Measurements from ENCODE around the gene SPHK1.

The SPHK1 gene

DNA sequence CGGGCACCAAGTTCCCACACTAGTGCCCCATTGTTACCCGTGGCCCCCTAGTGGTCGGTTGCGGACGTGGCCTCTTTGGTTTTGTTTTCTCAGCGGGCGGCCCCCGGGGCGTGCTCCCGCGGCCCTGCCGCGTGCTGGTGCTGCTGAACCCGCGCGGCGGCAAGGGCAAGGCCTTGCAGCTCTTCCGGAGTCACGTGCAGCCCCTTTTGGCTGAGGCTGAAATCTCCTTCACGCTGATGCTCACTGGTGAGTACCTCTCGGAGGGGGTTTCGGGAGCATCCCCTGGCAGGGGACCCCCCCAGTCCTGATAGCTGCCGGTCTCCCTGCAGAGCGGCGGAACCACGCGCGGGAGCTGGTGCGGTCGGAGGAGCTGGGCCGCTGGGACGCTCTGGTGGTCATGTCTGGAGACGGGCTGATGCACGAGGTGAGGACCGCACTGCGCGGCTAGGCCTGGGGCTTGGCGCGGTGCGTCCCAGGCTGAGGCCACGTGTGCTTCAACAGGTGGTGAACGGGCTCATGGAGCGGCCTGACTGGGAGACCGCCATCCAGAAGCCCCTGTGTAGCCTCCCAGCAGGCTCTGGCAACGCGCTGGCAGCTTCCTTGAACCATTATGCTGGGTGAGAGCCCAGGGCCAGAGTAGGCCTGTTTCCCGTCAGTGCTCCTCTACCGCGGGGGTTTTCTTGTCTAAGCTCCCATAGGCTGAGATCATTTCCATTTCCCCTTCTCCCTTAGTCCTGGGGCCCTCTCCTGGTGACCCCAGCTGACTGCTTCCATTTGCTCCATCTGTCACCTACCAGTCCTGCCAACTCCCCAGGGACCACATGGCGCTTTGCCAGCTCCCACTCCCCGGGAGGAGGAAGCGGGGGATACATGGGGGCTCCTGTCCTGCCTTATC lies 1.7 kb downstream of the SPHK1 start:
- DNase-seq, result peak; percentile 18

DNA sequence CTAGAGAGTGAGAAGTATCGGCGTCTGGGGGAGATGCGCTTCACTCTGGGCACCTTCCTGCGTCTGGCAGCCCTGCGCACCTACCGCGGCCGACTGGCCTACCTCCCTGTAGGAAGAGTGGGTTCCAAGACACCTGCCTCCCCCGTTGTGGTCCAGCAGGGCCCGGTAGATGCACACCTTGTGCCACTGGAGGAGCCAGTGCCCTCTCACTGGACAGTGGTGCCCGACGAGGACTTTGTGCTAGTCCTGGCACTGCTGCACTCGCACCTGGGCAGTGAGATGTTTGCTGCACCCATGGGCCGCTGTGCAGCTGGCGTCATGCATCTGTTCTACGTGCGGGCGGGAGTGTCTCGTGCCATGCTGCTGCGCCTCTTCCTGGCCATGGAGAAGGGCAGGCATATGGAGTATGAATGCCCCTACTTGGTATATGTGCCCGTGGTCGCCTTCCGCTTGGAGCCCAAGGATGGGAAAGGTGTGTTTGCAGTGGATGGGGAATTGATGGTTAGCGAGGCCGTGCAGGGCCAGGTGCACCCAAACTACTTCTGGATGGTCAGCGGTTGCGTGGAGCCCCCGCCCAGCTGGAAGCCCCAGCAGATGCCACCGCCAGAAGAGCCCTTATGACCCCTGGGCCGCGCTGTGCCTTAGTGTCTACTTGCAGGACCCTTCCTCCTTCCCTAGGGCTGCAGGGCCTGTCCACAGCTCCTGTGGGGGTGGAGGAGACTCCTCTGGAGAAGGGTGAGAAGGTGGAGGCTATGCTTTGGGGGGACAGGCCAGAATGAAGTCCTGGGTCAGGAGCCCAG lies 2.8 kb downstream of the SPHK1 start:
- no peak for DNase-seq

DNA sequence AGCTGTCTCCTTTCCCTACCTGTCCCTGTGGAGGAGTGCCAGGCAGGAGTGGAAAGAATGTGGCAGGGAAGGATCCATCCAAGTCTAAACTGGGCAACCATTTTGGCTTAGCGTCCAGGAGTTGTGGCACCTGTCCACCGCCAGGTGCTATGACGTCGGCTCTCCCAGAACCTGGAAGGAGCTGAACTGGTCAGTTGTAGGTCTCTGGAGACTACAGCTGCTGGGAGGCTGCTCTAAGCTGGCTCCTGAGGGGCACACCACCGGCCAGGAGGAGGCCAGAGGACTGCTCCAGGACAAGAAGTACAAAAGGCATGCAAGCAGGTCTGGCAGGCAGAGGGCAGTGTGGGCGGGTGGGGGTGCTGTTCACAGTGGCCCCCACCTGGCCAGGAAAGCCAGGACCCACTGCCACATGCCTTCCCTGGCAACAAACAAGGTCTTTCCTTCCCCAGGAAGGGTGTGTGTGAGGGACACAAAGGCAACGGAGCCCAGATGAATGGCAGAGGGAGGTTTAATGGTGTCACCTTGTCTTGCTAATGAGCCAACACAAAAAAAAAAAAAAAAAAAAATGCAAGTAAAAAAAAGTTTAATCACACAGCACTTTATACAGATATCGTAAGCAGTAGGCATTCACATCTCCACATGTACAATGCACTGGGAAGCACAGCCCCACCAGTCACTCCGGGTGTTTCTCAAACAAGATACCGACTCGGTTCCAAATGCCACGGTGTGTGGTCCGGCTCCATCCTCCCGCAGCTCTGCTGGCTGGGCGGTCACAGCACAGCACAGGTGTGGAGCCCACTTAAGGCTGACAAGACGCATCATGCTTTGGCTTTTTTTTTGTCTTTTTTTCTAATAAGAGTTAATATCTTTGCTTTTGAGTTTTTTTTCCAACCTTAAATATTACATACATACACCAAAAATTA lies 4.8 kb downstream of the SPHK1 start:
- DNase-seq, result no peak

DNA sequence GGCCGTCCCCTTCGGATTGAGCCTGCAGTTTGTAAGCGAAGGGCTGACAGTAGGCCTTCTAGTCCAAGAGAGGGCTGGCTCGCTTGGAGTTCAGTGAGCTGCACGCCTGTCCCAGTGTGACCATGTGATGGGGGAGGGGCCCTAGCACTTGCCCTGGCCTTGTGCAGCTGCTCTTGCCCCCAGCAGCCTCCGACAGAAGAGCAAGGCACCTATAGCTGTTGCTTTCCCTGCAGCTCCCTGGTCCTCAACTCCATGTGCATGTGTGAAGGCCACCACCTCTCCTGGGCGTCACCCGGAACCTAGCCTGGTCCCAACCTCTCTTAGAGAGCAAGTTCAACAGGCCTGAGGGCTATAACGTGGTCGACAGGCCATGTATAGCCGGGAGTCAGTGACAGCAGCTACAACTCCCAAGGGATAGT lies 5.6 kb downstream of the SPHK1 start:
- DNase-seq, result no peak

DNA sequence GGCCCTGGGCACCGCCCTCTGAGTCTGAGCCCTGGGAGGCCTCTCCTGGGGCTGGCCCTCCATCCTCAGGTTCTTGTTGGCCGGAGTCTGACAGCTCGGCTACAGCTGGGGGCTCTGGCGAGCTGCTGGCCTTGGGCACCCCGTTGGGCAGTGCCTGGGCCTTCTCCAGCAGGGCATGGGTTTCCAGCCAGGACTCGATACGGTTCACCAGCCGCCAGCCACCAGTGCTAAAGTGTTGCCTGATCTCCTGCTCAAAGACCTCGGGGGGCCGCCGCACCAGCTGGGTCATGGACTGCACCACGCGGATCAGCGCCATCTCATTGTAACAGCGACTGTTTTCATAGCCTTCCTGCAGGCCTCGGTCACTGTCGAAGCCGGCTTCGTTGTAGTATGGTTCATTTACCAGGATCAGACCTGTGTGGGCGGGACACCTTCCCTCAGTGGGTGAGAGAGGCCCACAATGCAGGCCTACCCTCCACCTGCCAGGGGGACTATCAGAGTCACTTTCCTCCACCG lies 6.8 kb downstream of the SPHK1 start:
- no peak for DNase-seq

DNA sequence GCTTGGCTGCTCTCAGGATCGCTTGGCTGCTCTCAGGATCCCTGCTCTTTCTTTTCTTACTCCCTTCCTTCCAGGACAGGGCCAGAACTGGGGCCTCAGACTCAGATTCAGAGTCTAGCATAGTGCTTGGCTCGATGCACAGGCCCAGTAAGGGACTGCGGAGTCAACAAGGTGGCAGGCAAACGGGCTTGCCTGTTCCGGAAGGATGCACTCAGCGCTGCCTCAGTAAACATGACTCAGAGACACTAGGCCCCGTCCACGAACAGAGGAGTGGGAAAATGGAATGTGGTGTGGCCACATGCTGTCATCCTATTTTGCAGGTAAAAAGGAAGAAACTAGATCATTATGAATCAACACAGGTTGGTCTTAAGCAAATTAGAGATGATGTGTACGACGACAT lies 9.8 kb downstream of the SPHK1 start:
- no peak for DNase-seq

DNA sequence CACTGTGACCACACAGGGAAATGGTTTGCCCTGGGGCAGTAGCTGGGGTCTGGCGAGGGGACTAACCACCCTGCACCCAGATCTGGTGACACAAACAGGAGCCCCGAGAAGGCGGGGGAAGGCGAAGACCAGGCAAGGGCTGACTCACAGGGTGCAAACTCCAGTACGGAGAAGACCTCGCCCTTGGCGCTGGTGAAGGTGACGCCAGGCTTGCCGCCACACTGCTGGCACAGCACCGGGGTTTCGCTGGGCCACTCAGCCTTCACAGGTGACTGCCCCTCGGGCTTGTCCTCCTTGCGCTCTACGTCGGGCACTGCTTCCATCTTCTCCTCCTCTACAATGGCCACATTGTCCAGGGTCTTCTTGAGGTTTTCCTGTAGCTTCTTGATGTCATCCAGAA lies 11.6 kb downstream of the SPHK1 start:
- DNase-seq, result no peak

DNA sequence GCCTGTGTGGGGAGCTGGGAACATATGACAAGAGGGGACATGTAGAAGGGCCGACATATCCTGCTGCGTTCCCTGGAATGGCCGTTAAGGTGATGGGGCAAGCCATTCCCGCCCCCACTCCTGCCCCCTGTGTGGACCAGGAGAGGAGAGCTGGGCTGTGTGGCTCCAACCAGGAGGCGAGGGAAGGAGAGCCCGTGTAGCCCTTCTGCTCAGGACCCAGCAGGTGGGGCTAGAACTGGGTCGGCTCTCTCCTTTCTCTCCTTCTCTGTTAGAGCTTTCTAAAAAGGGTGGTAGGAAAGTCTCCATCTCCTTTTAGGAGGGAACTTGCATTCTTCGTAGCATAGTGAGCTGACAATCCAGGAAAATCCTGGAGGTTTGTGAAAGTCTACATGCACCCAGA lies 12.8 kb downstream of the SPHK1 start:
- DNase-seq, result no peak

DNA sequence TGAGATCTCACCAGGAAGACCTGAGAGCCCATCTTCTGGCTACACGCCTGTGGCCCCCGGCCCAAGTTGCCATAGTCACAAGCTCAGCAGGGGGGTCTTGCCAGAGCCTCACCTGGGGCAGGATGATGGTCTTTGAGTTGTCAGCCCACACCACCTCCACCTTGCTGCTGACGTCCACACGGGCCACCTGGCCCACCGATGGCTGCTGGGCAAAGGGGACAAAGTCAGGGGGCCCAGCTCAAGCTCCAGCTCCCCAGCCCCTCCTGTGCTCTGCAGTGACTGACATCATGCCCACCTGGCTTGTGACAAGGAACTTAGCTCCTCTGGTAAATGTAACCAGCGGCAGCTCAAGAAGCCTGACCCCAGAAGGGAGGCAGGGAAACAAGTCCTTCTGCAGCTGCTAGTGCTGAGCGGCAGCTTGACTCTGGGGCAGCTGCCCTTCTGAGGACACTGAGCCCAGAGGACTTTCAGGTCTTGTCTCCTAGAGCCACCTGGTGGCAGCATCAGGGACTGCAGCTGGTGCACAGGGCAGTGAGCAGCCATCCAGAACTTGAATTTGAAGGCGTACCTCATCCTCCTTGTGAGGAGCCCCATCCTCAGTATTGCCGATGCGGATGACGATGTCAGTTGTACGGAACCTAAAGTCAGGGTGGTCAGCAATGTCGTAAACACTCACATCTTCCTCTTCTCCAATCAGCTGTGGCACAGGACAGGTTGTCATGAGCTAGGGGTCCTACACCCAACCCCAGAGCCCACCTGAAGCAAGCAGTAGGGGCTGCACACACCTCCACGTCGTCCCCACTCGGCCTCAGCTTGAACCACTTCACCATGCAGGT lies 13.5 kb downstream of the SPHK1 start:
- peak; percentile 32 for DNase-seq

DNA sequence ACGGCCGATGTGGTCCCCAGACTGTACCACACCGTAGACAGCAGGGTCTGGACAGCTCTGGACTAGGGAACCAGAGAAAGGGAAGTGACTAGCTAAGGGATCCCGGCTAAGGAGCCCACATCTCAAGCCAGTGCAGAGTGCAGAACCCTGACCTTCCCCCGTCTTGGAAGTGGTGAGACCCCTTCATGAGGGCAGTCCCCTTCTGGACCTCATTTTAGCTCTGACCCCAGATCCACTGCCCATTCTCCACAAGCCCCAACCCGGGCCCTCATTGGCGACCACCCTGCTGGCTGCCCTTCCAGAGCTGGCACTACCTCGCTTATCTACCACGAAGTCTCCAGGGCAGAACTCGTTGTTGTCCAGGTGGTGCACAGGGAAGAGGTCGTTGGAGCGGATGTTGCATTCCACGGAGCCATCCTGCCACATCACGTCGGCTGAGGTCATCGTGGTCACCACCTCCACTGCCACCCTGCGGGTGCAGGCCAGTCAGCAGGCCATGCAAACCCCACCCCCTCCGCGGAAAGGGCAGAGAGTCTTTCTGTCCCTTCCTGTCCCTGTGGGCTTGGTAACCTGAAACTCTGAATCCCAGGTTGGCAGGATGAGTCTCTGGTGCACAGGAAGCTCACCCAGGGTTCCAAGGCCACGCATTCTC lies 14.2 kb downstream of the SPHK1 start:
- DNase-seq, result no peak

DNA sequence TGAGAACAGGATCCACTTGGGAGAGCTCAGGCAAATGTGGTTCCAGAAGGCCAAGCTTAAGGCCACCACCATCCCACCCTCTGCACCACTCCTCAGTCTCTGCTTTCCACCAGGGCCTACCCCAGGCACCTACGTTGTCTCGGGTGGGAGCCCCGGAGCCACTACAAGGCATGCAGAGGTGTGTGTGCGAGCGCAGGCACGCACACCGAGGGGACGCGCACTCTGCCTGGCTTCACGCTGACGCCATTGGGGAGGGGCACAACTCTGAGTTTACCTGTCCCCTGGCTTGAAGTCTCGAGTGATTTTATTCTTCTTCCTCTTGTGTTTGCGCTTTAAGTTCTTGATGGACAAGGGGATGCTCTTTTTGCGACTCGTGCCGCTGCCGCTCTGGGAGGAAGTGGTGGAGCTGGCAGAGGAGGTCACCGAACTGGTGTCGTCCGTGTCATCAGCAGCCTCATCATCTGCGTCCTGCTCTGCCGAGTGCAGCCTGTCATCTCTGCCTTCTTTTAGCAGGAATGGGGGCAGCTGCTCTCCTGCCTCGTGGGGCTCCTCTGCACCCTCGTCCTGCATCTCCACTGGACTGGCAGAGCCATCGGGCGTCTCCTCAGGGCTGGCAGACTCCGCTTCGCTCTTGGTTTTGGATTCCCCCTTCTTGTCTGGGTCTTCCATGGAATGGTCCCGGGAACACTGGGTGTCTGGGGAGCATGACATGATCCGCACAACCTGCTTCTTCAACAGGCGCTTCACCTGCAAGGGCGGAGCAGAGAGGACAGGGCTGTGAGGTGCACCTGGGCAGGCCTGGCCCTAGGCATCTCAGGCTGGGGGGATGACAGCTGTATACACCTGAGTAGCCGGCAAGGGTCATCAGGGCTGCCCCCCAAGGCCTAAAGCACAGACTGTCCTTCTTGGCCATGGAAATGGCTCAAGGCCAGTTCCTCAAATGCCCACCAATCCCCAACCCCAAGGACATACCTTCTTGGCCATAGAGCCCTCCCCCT lies 15.1 kb downstream of the SPHK1 start:
- no peak for DNase-seq

DNA sequence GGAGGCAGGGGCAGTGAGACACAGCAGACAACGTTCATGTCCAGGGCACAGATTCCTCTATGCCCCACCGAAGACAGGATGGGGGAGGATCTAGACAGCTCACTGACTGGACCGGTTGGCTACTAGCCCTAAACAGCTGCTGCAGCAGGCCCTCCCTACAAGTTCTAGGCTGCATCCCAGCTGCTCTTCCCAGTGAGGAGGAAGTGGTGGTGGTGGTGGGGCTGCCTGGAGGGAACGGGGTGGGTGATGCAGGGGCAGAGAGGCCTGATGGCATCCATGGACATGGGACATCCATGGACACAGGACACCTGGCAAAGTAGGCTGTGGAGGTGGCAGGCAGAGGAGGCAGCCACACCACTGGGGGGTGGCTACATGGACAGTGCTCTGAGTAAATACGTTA lies 18.3 kb downstream of the SPHK1 start:
- no peak for DNase-seq

DNA sequence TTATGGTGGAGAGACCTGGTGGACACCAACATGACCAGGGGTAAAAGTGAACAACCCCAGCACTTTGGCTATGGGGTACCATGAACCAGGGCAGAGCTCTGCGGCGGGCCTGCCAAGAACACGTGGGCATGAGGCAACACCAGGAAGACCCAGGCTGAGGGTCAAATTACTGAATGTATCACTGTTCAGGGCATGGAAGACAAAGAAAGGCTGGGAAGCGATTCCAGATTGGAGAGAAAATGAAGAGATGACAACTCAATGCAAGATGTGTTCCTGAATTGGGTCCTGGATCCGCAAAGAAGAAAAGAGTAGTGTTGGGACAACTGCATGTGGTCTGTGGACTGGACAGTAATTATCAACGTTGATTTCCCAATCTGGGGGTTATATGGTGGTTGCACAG lies 19.8 kb downstream of the SPHK1 start:
- no peak for DNase-seq

DNA sequence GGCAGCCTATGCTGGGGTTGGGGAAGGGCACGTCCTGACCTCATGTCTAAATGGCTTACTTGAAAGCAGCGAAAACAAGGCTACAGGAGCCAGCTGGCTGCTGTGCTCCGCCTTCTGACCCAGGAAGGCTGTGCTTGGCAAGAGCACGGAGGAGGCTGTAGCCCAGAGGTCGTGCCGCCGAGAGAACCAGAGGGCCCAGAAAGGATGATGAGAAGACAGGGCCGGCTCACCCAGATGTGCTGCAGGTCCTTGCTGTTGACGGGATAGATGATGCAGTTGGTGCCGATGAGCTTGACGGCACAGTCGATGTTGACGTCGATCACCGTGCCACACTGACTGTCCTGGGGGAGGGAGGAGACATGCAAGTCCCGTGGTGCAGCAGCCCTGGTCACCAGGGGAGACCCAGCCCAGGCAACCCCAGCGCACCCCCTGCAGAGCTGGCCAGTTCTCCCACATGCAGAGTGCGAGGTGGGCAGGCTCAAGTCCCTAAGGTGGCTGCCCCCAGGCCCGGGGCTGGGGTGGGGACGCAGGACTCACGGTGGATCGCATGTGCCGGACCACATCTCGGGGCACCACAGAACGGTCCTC lies 20.7 kb downstream of the SPHK1 start:
- no peak for DNase-seq

DNA sequence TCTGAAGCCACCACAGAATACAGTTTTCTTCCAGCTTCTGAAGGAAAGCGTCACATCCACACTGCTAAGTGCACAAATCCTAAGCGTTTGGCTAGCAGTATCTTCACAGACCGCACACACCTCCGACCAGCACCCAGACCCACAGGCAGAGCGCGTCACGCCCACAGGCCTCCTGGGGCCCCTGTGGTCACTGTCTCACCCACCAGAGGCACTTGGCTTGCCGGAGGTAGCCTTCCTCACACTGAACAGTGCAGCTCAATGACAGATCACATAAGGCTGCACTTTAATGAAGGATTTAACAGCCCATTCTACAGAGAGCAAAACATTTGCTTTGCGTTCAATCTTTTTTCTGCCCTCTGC lies 21.2 kb downstream of the SPHK1 start:
- DNase-seq, result no peak

DNA sequence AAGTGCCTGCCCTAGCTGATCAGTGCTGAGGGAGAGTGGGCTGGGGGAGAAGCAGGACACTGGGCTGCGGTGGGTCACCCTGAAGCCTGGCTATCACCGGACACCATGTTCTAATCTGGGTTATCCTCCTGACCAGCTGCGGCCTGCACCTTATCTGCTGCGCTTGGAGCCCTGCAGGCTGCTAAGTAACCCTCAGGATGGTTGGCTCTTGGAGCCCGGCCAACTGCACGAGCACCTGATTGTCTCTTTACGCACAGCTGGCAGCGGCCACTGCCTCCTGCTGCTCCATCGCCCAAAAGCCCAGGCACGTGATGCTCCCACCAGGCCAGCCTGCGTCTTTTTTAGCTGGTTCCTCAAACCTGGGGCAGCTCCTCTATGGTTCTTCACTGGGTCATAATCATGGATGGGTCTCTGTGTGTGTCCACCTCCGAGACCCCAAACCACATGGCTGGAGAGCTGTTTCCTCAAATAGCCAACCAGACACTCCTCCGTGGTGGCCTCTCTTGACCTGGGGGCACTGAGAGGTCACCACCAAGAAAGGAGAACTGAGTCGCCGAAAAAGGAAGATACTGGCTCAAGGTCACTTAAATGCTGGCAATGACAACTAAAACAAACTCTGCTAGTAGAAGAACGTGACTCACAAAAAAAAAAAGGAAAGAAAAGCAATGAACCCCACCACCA lies 21.7 kb downstream of the SPHK1 start:
- no peak for DNase-seq

DNA sequence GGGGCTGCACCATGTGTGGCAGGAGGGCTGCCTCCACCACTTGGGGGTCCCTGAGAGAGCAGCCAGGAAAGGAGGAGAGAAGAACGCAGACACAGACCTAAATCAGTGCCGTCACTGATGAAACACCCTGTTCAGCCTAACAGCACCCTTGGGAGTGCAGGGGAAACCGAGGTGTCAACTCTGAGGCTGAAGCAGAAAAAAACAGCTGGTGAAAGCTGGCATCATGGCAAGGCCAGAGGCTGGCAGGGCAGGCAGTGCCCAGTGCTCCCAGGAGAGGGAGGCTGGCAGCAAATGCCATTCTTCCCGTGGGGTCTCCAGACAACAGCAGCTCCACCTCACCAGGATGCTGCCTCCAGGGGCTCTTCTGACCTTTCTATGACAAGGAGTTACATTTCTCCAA lies 23.1 kb downstream of the SPHK1 start:
- no peak for DNase-seq

DNA sequence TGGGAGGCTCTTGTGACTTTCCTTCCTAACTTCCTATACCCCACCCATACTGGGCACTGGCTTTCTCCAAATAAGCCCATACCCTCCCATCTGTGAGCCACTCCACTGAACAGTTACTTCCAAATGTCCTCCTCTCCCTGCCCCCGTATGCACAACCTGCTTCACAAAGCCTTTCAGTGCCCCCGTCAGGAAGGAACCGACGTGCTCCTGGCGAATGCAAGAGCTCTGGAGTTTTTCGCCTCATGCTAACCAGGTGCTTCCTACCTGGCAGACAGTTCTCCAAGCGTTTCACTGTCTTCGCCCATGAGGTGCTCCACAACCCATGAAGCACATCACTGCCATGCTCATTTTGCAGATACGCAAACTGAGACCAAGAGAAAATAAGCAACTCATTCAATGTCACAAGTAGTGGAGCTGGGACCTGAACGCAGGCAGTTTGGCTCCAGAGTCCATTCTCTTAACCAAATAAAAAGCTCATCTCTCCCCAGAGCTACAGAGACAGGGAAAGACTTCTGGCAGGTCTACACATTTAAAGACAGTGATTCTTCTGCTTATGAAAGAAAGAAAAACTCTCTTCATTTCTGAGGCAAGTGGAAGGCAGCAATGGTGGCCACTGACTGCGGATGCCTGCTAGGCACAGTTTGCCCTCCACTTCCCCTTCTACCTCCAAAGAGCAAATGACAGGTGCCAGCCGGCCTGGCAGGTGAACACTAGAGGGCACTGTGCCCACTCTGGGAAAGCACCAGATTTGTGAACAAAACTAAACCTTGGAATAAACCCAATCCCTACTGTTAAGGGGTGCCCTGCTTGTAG lies 23.8 kb downstream of the SPHK1 start:
- peak; percentile 29 for DNase-seq
